HG03108 (cell line): ENCODE results near the gene ACOT11.
"Not testable (repeated sequence)": the region's sequence is repeated elsewhere in the genome, so short reads cannot be mapped to it uniquely, and the experiment has no call there.

Experiments used
- ATAC-seq: cut with Tn5 transposase; IDR thresholded peaks from one replicate; pipeline ENCODE4 v1.9.1; 2021; ENCODE audit warnings: moderate library complexity; ENCODE audit not compliant: unreplicated experiment

The ACOT11 gene

DNA sequence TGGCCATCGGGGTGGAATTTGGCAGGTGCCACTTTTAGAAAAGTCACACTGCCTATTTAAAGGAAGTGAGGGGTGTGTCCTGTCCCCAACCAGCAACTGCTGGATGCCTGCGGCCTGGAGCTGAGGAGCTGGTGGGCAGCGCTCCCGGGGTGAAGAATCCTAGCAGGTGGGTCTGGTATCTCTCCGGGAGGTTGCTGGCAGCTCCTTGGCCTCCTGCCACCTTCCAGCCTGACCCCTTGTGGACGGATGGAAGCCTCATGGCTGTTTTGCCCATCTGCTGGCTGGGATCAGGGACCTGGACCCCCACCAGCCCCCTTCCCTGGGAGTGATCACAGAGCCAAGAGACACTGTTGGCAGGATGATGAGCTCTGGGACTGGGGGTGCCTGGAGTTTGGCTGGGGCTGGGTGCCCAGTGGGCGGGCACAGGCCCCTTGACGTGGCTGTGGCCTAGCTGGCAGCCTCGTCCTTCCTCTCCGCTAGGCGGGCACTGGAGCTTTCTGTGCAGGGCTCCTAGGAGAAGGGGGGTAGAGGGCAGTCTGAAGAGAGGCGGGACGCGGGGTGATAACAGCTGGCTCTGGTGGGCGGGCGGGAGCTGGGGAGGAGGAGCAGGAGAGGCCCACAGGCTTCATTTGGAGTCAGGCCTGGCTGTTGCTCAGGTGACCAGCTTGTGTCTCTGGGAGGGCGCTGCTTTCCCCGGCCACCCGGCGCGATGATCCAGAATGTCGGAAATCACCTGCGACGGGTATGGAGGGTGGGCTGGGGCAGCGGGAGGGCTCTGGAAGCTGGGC, at the start of gene ACOT11:
TSS of gene ACOT11 (plus strand) at position 628 of the 788 bp plus-strand sequence. CDS start at position 710, 82 bp downstream.
- no peak for ATAC-seq

DNA sequence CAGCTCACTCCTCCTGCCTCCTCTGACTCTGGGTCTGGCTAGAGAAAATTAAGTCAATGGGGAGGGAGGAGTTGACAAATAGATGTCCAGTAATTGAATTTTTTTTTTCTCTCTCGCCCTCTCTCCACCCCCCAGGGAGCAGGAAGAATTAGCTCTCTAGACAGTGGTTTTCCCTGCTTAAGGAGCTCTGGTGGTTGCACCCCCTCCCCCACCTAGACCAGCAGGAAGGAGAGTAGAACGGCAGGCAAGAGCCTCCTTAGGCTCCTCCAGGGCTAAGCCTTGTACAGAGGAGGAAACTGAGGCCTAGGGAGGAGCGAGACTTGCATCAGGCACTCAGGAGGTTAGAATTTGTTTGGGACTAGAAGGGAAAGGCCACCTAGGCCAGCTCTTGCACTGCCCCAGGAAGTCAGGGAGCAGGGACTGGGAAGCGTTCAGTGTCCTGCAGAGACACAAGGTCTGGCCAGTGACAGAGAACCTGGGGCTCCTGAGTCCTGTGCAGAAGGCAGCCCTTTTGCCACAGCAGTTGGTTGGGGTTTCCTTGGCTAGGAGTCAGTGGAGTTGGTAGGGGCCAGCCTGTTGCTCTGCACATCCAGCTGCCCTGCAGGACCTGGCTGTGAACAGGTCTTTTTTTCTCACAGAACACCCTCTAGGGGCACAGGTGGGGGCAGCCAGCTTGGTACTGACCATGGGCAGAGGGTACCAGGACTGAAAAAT, 49.5 kb upstream of the ACOT11 start:
- ATAC-seq: no peak

DNA sequence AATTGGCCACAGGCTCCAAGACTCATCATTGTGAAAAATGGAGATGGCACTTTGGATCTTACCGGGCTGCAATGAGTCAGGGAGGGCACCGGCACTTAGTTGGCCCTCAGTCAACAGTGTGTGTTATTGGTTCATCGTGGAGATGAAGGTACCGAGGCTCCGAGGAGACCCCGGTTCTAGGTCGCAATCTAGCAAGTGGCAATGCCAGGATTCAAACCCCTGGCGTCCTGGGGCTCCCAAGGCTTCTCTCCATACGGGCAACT, 49.0 kb upstream of the ACOT11 start:
- ATAC-seq: no peak

DNA sequence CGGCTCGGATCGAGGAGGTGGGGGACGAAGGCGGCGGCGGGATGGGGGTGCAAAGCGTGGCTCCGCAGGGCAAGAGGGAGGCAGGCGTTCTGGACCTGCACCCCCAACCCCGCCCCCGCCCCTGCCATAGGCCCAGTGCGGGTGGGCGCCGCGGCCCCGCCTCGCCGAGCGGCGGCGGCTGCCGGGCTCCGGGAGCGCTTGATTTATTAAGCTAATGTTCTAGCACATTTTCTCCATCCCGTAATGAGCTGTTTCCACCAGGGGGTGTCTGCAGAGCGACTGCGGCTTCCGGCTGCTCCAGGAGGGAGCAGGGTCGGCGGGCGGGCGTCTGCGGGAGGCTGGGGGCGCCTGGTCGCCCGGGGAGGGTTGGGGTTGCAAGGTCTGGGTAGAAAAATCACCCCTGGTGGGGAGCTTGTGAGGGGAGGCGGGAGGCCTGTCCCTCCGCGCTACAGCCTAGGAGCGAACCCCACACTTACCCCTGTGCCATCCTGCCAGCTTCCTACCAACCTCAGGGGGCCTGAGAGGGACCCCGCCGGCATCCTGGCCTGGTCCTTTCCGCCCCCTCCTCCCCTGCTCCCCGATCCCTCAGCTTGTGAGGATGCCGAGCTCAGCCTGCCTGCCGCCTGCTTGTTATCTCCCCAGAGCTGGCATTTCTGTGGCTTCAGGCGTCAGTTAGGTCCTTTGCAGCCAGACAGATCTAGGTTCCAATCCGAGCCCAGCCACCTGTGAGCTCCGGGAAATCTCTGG, 48.5 kb upstream of the ACOT11 start:
- no peak for ATAC-seq

DNA sequence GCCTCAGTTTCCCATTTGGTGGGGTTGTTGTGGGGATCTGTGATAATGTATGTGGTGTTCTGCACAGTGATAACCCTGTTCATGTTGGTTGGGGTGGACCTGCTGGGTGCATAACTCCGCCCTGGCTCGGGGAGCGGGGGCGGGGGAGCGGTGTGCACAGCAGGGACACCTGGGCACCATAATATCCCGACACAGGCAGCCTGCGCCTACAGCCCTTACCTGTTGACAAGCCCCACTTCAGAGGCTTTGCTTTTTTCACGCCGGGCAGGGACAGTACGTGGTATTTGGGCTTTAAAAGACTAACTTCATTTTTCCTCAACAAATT, 48.0 kb upstream of the ACOT11 start:
- no peak for ATAC-seq

DNA sequence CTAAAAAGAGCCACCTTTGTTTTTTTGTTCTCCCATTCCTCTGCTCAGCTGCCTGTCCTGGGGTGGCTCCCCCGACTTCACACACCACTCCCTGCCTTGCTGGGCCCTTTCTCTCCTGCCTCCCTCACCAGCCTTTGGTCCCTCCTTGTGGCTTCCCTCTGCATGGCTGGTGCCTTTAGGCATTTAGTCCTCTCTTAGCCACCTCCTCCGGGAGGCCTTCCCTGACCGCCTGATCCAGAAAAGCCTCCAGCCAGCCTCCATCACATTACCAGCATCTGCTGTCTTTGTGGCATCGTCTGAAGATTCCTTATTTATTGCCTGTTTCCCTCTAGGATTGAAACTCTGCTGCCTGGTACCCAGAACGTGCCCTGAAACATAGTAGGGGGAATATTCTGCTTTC, 46.2 kb upstream of the ACOT11 start:
- no peak for ATAC-seq

DNA sequence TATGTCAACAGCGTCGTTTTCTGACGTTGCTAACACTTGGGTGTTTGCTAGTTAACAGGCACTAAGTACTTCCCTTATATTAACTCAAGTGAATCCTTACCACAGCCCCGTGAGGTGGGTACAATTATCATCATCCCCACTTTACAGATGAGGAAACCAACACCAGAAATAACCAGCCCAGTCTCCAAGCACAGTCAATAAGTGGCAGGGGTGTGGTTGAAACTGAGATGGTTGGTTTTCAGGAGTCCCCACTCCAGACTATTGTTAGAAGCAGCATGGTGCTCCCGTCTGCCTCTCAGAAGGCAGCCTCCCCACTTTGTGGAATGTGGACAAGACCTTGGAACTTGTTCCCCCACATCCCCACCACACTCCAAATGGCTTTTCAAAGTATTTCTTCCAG, 45.7 kb upstream of the ACOT11 start:
- ATAC-seq: no peak

DNA sequence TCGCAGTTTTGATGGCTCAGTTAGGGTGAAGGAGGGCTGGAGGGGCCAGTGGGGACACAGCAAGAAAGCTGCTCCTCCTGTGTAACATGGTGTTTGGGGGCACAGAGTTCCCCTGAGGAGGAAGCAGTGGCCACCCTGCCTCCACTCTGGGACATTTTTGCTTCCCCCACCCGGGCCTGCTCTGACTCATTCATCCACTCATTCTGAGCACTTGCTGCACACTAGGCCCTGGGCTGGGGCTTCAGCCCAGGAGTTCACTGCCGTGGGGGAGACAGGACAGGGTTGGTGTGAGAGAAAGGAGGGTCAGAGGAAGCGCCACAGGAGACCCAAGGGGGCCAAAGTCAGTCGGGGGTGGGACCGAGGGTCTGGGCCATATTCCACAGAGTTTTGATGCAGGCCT, 41.4 kb upstream of the ACOT11 start:
- ATAC-seq: no peak

DNA sequence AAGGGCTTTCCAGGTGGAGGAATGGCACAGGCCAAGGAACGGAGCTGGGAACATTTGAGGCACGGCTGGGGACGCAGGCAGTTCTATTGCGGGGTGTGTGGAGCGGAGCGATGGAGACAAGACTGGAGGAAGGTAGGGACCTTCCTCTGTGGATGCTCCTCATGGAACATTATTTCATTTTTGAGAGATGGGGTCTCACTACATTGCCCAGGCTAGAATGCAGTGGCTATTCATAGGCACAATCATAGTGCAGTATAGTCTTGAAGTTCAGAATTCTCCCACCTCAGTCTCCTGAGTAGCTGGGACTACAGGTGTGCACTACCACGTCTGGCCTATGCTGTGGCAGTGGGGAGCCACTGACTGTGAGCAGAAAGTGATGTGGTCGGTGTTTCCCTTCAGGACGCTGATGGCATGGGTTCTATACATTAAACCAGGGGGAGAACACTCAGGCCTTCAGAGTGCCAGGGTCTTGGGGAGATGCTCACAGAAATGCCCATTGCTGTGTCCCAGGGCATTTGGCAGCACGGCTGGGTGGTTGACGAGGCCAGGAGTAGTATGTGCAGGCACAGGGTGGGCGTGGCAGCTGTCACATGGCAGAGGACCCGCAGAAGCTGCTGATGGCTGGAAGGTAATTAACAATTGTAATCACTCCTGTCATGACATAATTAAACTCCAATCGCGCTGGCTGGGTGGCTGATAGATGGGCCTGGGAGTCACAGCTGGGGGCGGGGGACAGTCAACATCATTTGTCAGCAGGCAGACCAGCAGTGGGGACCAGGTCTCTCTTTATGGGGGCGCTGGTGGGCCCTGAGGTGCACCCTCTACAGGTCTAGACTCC, 40.8 kb upstream of the ACOT11 start:
- ATAC-seq: no peak

DNA sequence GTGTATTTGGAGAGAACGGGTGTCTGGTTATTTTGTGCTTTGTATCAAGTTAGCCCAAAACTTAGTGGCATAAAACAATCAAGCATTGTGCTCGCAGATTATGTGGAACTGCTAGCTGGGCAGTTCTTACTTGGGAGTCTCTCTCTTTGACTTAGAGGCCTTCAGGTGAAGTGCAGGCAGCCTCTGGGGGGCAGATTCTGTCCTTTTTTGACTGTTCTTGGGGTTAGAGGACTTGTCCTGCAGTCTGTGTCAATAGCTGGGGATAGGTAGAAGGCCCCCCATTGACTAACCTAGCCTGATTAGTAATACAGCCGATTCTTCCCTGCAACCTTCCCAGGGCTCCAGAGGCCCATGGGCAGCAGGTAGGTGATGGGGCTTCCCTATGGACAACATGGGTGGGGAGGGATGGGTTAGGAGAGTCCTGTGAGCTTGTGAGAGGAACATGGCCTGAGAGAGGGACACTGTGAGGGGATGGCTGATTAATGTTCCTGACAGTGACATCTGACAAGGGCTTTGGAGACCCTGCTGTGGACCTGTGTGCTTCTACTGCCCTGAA, 37.2 kb upstream of the ACOT11 start:
- no peak for ATAC-seq

DNA sequence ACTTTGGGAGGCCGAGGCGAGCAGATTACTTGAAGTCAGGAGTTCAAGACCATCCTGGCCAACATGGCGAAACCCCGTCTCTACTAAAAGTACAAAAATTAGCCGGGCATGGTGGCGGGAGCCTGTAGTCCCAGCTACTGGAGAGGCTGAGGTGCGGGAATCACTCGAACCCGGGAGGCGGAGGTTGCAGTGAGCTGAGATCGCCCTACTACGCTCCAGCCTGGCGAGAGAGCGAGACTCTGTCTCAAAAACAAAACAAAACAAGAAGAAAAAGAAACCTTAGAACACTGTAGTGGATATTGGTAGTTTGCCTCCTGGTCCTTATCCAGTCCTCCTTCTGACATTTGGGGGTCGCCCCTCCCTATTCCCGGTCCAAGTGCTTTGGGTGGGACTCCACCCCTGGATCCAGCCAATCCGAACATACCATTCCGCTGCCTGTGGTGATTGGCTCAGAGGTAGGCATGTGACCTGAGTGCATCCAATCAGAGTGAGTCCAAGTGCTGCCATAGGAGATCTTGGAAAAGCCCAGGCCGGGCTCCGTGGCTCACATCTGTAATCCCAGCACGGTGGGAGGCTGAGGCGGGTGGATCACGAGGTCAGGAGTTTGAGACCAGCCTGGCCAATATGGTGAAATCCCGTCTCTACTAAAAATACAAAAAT, 34.0 kb upstream of the ACOT11 start:
- not testable (repeated sequence) for ATAC-seq

DNA sequence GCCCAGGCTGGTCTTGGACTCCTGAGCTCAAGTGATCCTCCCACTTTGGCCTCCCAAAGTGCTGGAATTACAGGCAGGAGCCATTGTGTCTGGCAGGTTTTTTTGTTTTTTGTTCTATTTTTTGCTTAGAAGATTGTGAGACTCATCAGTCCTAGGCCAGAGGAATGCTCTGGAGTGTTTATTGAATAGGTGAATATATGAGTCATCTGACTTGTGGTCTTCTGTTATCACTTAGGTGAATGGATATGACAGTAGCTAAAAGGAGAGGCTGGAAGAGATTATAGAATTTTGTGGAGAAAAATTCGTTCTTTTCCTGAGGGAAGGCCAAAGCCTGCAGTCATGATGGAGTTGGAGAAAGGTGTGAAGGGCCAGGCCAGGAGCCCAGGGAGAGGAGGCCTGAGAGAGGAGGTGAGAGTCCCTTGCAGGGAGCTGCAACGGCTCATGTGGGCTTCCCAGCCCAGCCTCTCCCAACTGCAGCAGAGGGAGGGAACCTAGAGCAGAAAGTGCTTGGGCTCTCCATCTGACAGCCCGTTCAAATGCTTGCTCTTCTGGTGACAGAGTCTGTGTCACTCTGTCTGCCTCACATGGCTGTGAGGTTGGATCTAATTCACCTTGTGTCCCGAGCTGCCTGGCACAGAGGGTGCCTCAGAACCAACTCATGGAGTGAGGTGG, 31.6 kb upstream of the ACOT11 start:
- no peak for ATAC-seq

DNA sequence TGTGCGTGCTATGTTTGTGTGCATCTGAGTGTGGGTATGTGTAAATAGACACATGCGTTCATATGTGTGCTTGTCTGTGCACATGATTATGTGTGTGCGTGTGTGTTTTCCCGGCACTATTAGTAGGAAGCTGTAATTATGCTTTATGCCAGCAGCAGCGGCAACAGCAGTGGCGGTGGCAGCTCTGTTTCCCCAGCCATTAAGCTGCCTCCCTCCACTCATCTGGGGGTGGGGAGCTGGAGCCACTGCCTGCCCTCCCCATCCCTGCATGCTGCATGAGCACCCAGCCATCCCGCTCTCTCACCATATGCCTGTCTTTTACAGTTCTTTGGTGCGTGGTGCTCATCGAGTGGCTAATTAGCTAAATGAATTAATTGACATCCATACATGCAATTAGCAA, 30.5 kb upstream of the ACOT11 start:
- ATAC-seq: no peak

DNA sequence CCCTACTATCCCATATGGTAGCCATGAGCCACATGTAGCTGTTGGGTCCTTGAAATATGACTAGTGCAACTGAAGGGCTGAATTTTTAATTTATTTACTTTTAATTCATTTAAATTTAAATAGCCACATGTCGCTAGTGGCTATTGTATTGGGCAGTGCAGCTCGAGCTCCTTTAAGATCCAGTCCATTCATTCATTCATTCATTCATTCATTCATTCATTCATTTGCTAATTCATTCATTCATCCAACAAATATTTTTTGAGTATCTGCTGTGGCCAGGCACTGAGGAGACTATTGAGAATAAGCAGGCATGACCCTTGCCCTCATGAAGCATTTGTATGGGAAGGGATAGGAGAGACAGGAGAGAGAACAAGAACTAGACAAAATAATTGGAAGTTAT, 29.5 kb upstream of the ACOT11 start:
- no peak for ATAC-seq

DNA sequence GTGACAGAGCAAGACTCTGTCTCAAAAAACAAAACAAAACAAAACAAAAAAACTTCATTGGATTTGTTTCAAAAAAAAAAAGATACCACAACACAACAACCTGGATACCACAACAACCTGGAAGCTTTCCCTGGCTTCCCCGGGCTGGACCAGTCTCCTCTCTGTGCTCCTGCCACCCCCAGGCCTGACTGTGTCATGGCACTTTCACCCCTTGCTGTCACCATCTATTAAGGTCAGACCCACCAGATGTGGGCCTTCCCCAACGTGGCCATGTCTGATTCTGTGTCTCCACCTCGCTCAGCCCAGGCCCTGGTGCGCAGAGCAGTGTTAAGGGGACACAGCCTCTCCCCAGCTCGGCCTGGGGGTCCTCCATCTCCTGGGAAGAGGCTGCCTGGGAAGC, 28.3 kb upstream of the ACOT11 start:
- ATAC-seq: no peak

DNA sequence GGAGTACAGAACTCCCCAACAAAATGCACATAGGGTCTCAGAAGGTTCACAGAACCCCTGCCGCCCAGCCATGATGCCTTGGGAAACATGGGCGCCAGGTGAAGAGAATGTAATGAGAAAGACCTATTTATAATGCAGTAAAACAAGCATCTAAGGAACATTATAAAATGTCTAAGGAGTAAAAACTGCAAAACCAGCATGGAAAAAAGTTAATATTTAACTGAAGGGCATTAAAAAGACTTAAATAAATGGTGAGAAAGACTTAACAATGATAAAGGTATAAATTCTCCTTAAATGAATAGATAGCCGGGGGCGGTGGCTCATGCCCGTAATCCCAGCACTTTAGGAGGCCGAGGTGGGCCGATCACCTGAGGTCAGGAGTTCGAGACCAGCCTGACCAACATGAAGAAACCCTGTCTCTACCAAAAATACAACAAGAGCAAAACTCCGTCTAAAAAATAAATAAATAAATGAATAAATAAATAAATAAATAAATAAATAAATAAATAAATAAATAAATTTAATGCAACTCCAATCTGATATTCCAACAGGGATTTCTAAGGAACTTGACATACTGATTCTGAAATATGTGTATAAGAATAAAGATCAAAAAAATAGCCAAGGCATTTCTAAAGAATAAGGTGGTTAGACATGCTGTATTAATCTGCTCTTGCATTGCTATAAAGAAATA, 27.3 kb upstream of the ACOT11 start:
- no peak for ATAC-seq

DNA sequence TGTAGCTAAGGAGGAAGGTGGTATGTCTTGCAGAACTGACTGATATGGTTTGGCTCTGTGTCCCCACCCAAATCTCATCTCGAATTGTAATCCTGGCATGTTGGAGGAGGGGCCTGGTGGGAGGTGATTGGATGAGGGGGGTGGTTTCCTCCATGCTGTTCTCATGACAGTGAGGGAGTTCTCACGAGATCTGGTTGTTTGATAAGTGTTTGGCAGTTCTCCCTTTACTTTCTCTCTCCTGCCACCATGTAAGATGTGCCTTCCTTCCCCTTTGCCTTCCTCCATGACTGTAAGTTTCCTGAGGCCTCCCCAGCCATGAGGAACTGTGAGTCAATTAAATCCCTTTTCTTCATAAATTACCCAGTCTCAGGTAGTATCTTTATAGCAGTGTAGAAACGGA, 21.5 kb upstream of the ACOT11 start:
- ATAC-seq: not testable (repeated sequence)

DNA sequence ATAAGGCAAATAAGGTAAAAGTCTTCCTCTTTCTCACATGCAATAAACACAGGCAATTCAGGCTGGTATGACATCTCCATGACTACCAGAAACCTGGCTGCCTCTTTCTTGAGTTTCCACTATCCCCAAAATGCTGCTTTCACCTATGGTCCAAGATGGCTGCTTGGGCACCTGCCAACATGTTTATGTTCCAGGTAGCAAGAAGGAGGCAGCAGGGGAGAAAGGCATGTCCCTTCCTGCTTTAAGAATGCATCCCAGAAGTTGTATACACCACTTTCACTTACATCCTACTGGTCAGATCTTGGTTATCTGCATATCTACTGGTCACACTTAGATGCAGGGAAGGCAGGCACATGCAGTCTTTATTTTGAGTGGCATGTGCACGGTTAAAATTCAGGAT, 19.4 kb upstream of the ACOT11 start:
- no peak for ATAC-seq

DNA sequence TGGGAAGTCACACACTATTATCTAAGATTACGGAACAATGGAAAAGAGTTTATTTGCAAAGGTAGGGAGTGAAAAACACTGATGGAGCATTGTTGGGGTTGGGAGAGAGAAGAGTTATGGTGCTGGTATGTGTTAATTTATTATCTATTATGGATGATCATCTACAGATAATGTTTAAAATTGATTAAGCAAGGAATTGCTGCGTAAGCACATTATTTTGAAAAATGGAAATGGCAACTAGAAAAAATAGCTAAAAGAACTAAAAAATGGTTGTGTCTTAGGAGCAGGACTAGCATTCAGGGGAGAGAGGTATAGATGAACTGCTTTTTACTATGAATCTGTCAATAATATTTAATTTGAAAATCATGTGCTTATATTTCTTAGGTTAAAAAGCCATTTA, 16.0 kb upstream of the ACOT11 start:
- ATAC-seq: no peak
